22Rv1 (cell line): Measurements from ENCODE around the gene MFSD6.

Experiments
- ZFX ChIP-seq: fragments of 450-650 bp; IDR thresholded peaks from 2 replicates; pipeline ENCODE4 v1.6.1; 2017; ENCODE audit warnings: antibody characterized with exemption, borderline replicate concordance
- TF ChIP-seq, protein P1 (sequence below): fragments of 450-650 bp; IDR thresholded peaks from 2 replicates; pipeline ENCODE4 v1.5.1; 2017; ENCODE audit warnings: mild to moderate bottlenecking

DNA sequence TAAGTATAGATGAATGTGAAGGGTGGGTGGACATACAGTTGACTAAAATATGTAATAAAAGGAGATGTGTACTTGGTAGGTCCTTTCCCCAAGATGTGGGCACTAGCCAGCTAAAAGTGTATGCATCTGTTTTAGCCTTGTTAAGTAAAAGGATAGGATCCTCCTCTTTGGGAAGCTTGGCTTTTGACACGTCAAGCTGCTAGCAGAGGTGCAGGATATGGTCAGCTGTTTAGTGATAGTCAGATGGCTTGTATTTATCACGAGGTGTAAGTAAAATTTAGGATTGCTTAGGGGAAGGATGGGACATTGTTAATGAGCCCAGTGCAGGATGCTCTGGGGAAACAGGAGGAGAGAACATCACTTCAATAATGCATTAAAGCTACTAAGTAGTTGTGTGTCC is 1.5 kb downstream of the MFSD6 start:
- TF ChIP-seq, protein P1, sequence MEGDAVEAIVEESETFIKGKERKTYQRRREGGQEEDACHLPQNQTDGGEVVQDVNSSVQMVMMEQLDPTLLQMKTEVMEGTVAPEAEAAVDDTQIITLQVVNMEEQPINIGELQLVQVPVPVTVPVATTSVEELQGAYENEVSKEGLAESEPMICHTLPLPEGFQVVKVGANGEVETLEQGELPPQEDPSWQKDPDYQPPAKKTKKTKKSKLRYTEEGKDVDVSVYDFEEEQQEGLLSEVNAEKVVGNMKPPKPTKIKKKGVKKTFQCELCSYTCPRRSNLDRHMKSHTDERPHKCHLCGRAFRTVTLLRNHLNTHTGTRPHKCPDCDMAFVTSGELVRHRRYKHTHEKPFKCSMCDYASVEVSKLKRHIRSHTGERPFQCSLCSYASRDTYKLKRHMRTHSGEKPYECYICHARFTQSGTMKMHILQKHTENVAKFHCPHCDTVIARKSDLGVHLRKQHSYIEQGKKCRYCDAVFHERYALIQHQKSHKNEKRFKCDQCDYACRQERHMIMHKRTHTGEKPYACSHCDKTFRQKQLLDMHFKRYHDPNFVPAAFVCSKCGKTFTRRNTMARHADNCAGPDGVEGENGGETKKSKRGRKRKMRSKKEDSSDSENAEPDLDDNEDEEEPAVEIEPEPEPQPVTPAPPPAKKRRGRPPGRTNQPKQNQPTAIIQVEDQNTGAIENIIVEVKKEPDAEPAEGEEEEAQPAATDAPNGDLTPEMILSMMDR, result no peak
- no peak for TF ChIP-seq ZFX
